WTC11 (cell line): Measurements from ENCODE around the gene ARHGAP18. TPM values are rescaled to one million over a fixed set of nuclear protein-coding genes. Genes with fewer than 3 reads are reported as not detected.

ENCODE experiments used
- ATAC-seq: fragments of 200-7000 bp; cut with Tn5 transposase; 2 replicates; pipeline ENCODE4 v1.10.0; 2021; ENCODE audit warnings: mild to moderate bottlenecking, moderate library complexity
- CTCF ChIA-PET: fragments of 300-600 bp; sonication (Branson Sonifier 250); formaldehyde crosslinking; loops from one replicate; lab custom pipeline; 2021; ENCODE audit warnings: antibody characterized with exemption; lab: Charles Lee
- POLR2A ChIA-PET: fragments of 350-600 bp; sonication (Branson Sonifier 250); formaldehyde crosslinking; loops from one replicate; lab custom pipeline; 2021; ENCODE audit warnings: antibody characterized with exemption; lab: Charles Lee
- DNase-seq: peaks from one replicate; pipeline ENCODE4 v3.0.0; 2021; ENCODE audit warnings: low spot score
- H3K27ac Mint-ChIP-seq: 2 replicates; pipeline ENCODE4 v1.8.0; 2021; ENCODE audit warnings: mixed read lengths
- H3K27me3 Mint-ChIP-seq: 2 replicates; pipeline ENCODE4 v1.8.0; 2021; ENCODE audit warnings: low read depth, mild to moderate bottlenecking, moderate library complexity, mixed read lengths
- H3K36me3 Mint-ChIP-seq: 2 replicates; pipeline ENCODE4 v1.8.0; 2021; ENCODE audit warnings: mixed read lengths
- H3K4me1 Mint-ChIP-seq: 2 replicates; pipeline ENCODE4 v1.8.0; 2022; ENCODE audit warnings: mixed read lengths
- H3K4me3 Mint-ChIP-seq: 2 replicates; pipeline ENCODE4 v1.8.0; 2021; ENCODE audit warnings: mild to moderate bottlenecking, moderate library complexity, mixed read lengths
- H3K9me3 Mint-ChIP-seq: 2 replicates; pipeline ENCODE4 v1.8.0; 2021; ENCODE audit warnings: mixed read lengths
- ELF4 ChIP-seq: sonication (generic); formaldehyde crosslinking; IDR thresholded peaks from 2 replicates; pipeline ENCODE4 v1.8.1; 2022; ENCODE audit warnings: low read depth, mild to moderate bottlenecking, moderate library complexity, missing genetic modification reagents
- HMGA2 ChIP-seq: fragments of 250-450 bp; sonication (Bioruptor Pico); IDR thresholded peaks from 2 replicates; pipeline ENCODE4 v1.4.0; 2021; ENCODE audit warnings: mild to moderate bottlenecking, moderate library complexity
- JUN ChIP-seq: sonication (generic); formaldehyde crosslinking; IDR thresholded peaks from 2 replicates; pipeline ENCODE4 v1.8.0; 2023; ENCODE audit warnings: mild to moderate bottlenecking, missing genetic modification reagents
- SOX15 ChIP-seq: fragments of 250-450 bp; sonication (Bioruptor Pico); IDR thresholded peaks from 2 replicates; pipeline ENCODE4 v1.9.0; 2021; ENCODE audit warnings: mild to moderate bottlenecking
- TCF7 ChIP-seq: sonication (generic); formaldehyde crosslinking; IDR thresholded peaks from 2 replicates; pipeline ENCODE4 v1.8.0; 2022; ENCODE audit warnings: mild to moderate bottlenecking, low read depth, missing genetic modification reagents, moderate library complexity
- ZNF281 ChIP-seq: sonication (generic); formaldehyde crosslinking; IDR thresholded peaks from 2 replicates; pipeline ENCODE4 v1.8.0; 2023; ENCODE audit warnings: mild to moderate bottlenecking, missing genetic modification reagents
- ZNF317 ChIP-seq: sonication (generic); formaldehyde crosslinking; IDR thresholded peaks from 2 replicates; pipeline ENCODE4 v1.8.1; 2023; ENCODE audit warnings: low read depth, mild to moderate bottlenecking, moderate library complexity, missing genetic modification reagents, borderline replicate concordance
- ZNF425 ChIP-seq: fragments of 250-450 bp; sonication (Bioruptor Pico); conservative IDR thresholded peaks from 2 replicates; pipeline ENCODE4 v1.9.0; 2021; ENCODE audit warnings: mild to moderate bottlenecking
- ZNF532 ChIP-seq: fragments of 250-450 bp; sonication (Bioruptor Pico); IDR thresholded peaks from 2 replicates; pipeline ENCODE4 v1.9.0; 2021; ENCODE audit warnings: mild to moderate bottlenecking, borderline replicate concordance
- ZSCAN18 ChIP-seq: fragments of 250-450 bp; sonication (Bioruptor Pico); IDR thresholded peaks from 2 replicates; pipeline ENCODE4 v2.1.2; 2022; ENCODE audit warnings: mild to moderate bottlenecking, moderate library complexity
- total RNA-seq: library from RNA; stranded (reverse); gene quantifications from 3 replicates; pipeline ENCODE4 v1.2.3, GENCODE V29; 2021

The ARHGAP18 gene
- total RNA-seq, 1 experiment from 2014 or later, result 4.6 TPM

GRCh38 chr6:129744880-129745237 lies 34.9 kb upstream of the ARHGAP18 start (continued):
- no peak for TF ChIP-seq ZSCAN18 (CRISPR knock-in tag)
- TF ChIP-seq ZNF425 (CRISPR knock-in tag), result no peak
- TF ChIP-seq, all 79 proteins: peak for 0

- no peaks in the 10 kb centered on the region for H3K36me3 Mint-ChIP-seq
- H3K4me3 Mint-ChIP-seq, result no peak overlapping the region
- peaks cover 10% of the 10 kb centered on the region for H3K4me1 Mint-ChIP-seq
- ATAC-seq (peak; percentile 76), DNase-seq (no peak)
- 0 out of 2 replicates have a peak overlapping the region, but pooled peaks have one; percentile 0 for H3K27ac Mint-ChIP-seq
- no peaks in the 10 kb centered on the region for H3K9me3 Mint-ChIP-seq
- no peaks in the 10 kb centered on the region for H3K27me3 Mint-ChIP-seq
- ChIA-PET CTCF (interaction anchor here (0.9 to 2.0 kb wide), 2 partner anchors 31 to 146 kb away, joined by 3 to 14 read pairs; no protein-coding TSS in a partner anchor), POLR2A (interaction anchor here (0.7 to 1.1 kb wide), 2 partner anchors 23 to 37 kb away, joined by 3 read pairs; no protein-coding TSS in a partner anchor)
- TF ChIP-seq SOX15, result no peak
- TF ChIP-seq ZNF532 (CRISPR knock-in tag), result no peak
These were observed 34.4 kb upstream of the ARHGAP18 start for GRCh38 chr6:129744201-129744879.

GRCh38 chr6:129740013-129740412 lies 30.0 kb upstream of the ARHGAP18 start:
- ATAC-seq (no peak), DNase-seq (no peak)
- H3K4me1 Mint-ChIP-seq, result peaks cover 4% of the 10 kb centered on the region; the same call in 1 of the 2 replicates
- no peak overlapping the region for H3K4me3 Mint-ChIP-seq
- 0 out of 2 replicates have a peak, but pooled peaks cover 5% of the 10 kb centered on the region for H3K9me3 Mint-ChIP-seq
- TF ChIP-seq JUN (no peak), TCF7 (CRISPR knock-in tag) (no peak), ZNF281 (CRISPR knock-in tag) (no peak), HMGA2 (CRISPR knock-in tag) (no peak), ZNF317 (no peak), ELF4 (CRISPR knock-in tag) (no peak)
- no peaks in the 10 kb centered on the region for H3K27me3 Mint-ChIP-seq
- H3K36me3 Mint-ChIP-seq, result no peaks in the 10 kb centered on the region
- CTCF ChIA-PET, result interaction anchor here (0.6 kb wide), 1 partner anchor 165 kb away, joined by 3 read pairs; no protein-coding TSS in a partner anchor
- no peak overlapping the region for H3K27ac Mint-ChIP-seq
- POLR2A ChIA-PET, result no interaction called here
